ENCODE data around the gene PTPRJ.

The PTPRJ gene

GRCh38 chr11:48074425-48075181 is 94.2 kb downstream of the PTPRJ start:
- no peak for DNase-seq

DNA sequence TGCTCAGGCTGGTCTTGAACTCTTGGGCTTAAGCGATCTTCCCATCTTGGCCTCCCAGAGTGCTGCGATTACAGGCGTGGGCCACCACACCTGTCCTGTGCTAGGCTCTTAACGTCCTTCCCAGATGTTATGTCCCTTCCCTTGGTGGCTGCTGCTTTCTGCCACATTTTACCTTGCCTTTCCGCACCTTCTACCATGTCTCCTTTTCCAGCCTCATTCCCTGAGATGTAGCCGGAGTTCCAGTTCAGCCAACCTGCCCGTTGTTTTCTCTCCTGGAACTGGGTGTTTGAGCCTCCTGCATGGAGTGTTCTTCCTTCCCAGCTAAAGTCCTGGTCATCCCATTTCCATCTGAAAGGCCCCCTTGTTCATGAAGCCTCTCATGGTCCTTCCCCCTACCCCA is 95.3 kb downstream of the PTPRJ start:
- DNase-seq, result no peak

GRCh38 chr11:48077251-48077650 is 96.9 kb downstream of the PTPRJ start:
- no peak for DNase-seq

DNA sequence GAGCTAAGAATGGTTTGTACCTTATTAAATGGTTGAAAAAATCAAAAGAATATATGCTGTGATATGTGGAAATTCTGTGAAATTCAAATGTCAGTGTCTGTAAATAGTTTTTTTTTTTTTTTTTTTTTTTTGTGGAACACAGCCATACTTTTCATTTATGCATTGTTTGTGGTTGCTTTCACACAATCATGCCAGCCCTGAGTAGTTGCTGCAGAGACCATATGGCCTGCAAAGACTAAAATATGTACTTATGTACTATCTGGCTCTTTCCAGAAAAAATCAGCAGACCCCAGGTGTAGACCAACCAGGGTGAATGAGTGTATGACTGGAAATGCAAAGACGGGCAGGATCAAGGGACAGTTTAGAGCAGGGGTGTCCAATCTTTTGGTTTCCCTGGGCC is 98.3 kb downstream of the PTPRJ start:
- DNase-seq, result peak in 1 of 2 experiments; percentile 27

GRCh38 chr11:48079596-48079995 is 99.2 kb downstream of the PTPRJ start:
- DNase-seq, result no peak

GRCh38 chr11:48080301-48080861 is 100.0 kb downstream of the PTPRJ start:
- DNase-seq, result no peak

GRCh38 chr11:48081151-48082010 is 101.0 kb downstream of the PTPRJ start:
- DNase-seq, result peak; percentile 11 to 70

GRCh38 chr11:48082771-48083170 is 102.4 kb downstream of the PTPRJ start:
- no peak for DNase-seq

DNA sequence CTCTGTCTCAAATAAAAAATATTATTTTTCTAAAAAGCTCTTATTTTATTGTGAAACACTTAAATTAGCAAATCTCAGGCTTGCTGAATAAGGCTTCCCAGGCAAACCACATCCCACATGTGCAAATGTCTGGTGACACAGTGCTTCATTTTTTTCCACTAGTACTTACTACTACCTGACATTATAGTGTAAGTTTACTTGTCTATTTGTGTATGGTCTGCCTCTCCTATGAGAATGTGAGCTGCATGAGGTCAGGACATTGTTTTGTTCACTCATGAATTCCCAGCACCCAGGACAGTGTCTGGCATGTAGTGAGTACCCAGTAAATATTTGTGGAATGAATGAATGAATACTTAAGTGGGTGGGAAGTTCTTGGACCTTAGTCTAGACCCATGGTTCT is 103.1 kb downstream of the PTPRJ start:
- DNase-seq, result no peak

DNA sequence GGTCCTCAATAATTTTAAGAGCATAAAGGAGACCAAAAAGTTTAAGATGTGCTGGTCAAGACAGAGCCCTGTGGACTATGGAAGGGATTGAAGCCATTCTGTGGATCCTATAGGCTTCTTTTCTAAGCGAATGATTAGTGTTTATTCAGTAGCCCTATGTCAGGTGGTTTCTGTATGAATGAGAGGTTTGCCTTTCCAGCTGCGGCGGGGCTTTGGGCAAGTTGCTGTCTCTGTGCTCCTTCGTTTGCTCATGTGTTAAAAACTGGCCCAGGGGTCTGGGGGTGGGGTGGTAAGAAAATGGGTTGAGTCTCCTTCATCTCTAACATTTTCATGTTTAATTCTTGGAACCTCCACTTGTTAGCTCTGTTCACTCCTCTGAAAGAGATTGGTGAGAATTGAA is 105.3 kb downstream of the PTPRJ start:
- DNase-seq, result no peak

DNA sequence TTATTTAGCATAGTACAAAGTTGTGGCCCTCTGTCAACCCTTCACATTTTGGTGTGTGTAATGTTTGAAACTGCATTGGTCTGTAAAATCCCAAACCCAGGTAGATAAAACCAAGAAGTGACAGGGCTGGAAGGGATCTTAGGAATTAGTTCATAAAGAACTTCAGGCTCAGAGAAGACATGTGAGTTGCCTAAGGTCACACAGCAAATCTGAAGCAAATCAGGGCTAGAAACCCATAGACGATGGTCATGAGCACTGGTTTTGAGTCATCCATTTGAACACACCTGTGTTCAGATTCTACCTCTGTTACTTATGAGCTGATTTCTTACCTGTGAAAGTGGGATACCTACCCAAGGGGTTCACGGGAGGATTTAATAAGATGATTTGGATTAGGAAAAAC is 107.1 kb downstream of the PTPRJ start:
- no peak for DNase-seq

DNA sequence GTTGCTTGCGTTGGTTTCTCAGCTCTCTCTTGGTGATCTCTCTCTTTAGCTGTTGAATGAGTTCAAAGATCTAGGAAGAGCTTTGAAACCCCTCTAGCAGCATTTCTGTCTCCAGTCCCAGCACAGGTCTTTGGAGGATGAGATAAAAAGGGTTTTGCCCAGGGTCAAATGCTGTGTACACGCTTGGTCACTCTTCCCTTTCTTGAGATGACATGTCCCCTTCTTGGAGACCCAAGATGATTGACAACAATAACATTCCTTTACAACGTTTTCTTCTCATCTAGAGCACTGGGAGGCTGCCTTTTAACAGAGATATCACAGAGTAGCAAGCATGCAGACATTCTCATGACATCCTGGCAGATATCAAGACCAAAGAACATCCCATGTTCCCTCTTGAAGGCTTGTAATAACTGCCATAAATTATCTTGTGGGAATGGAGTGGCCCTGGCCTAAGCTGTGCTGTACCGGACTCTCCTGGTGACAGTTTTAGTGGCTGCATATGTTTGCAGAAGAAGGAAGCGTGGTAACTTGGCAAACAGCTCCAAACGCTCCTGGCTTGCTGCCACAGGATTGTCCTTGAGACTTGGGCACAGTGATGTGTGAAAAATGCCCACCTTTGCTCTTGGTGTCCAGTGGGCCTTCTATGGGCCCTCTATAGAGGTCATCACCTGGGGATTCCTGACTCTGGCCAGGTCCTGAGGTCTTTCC is 107.8 kb downstream of the PTPRJ start:
- DNase-seq, result peak in 1 of 2 experiments; percentile 36

DNA sequence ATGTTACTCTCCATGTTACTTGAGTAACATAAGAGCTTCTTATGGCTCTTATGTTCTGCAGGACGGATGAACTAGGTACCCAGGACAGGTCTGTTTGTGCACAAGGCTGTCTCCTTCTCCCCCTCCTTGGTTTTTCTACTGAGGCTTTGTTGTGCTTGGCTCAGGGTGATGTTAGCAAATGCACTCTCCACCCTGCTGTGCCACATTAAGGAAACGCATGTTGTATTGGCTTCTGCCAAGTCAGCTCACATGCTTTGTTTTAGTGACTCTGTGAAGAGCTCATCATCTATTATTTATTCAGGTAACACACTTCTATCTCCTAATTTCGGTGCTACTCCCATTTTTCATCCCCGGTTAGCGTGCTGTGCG is 108.3 kb downstream of the PTPRJ start:
- DNase-seq, result peak; percentile 40 to 66

- no peak for DNase-seq
These were observed 109.8 kb downstream of the PTPRJ start for GRCh38 chr11:48090174-48090573.

DNA sequence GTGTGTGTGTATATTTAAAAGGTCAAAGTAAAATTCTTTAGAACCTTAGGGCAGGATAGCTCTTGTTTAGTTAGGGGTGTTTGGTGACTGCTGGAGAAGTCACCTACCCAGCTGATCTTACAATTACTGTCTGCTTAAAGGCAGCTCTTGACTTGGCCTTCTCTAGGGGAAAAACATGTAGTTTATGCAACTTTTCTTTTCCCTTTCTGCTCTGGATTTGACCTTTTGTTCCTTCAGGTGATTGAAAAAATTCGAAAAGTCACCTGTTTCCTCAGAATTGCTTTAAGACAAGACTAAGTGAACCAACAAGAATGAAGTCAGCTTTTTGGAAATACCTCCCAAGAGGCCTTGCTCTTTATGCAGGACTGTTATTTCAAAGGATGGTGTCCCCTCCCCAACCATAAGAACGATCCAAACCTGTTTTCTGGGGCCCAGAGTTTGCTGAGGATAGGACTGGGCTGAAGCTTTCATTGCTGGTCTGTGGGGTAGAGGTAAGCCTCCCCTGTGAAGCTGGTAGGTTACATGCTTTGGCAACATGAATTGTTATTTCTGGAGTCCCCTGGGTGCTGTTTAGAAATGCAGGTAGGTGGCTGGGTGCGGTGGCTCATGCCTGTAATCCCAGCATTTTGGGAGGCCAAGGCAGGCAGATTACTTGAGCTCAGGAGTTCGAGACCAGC is 111.2 kb downstream of the PTPRJ start:
- no peak for DNase-seq

- DNase-seq, result no peak
These were observed 113.0 kb downstream of the PTPRJ start for GRCh38 chr11:48093323-48093722.

GRCh38 chr11:48093795-48094642 is 113.7 kb downstream of the PTPRJ start:
- peak; percentile 30 to 65 for DNase-seq

DNA sequence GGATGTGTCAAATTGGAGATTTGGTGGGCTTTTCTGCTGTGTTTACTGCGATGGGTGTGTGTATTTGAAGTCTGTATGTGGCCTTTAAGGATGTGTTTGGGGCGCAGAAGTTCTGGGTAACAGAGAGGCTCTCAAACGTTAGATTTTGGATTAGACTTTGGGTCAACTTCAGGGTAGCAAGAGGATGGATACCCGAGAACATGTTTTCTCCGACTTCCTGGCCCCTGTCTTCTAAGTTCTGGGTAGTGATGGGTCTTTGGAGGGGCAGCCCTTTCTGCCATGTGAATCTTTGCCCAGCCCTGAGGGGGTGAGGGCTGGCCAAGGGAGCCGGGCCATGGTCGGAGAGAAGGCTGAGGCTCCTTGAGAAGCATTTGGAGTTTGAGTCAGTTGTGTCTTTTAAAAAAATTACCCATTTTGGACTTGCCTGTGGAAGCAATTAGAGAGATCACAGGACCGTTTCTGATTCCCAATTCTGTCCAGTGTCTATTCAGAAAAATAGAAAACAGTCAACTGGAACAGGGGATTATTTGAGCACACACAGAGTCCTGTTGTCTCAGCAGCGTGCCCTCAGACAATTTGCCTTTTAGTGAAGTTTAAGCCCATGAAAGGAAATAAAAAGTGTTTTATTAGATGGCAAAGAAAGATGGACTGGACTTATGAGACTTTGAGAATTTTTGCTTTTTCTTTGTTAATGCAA is 114.4 kb downstream of the PTPRJ start:
- DNase-seq, result no peak

GRCh38 chr11:48095779-48096470 is 115.6 kb downstream of the PTPRJ start:
- no peak for DNase-seq

All from NCI-H446 (cell line).